ENCODE measurements around the gene RRP12. TPM values are rescaled to one million over a fixed set of nuclear protein-coding genes. Genes with fewer than 3 reads are reported as not detected.
"Not testable (repeated sequence)": the region's sequence is repeated elsewhere in the genome, so short reads cannot be mapped to it uniquely, and the experiment has no call there.

Gene RRP12
- total RNA-seq, 1 experiment from 2014 or later, result 86.7 TPM

- intact Hi-C loops (cut with micrococcal nuclease), result no loop called here
- Mint-ChIP-seq H3K27ac (ENCODE audit: low read depth, unreplicated experiment) (peak overlapping the region; percentile 80), H3K4me1 (ENCODE audit: insufficient read depth, unreplicated experiment) (peaks cover 12% of the 10 kb centered on the region), H3K4me3 (ENCODE audit: unreplicated experiment) (peak overlapping the region; percentile 77), H3K9me3 (ENCODE audit: unreplicated experiment) (no peaks in the 10 kb centered on the region), H3K27me3 (ENCODE audit: insufficient read depth, unreplicated experiment) (no peaks in the 10 kb centered on the region), H3K36me3 (ENCODE audit: insufficient read depth, unreplicated experiment) (peaks cover 39% of the 10 kb centered on the region)
- ChIA-PET CTCF (interaction anchor here (0.5 to 1.2 kb wide), 8 partner anchors 10 to 131 kb away, joined by 3 to 7 read pairs (median 4); no protein-coding TSS in a partner anchor), POLR2A (interaction anchor here (0.6 to 4.1 kb wide), 16 partner anchors 14 to 237 kb away, joined by 3 to 34 read pairs (median 4); partner anchors contain the start of genes ANKRD2, ARHGAP19, EXOSC1 and FRAT1)
- no TSS peak for BruUV-seq (replicated peaks)
- no peak for TF ChIP-seq CTCF (IDR thresholded peaks at IDR 0.05; ENCODE audit: unreplicated experiment)
- no peak for DNase-seq (ENCODE audit: unreplicated experiment)
Observed at GRCh38 chr10:97426776-97427570, 25.8 kb upstream of the RRP12 start.

GRCh38 chr10:97425964-97426775 is 25.0 kb upstream of the RRP12 start, which contains the start of gene PGAM1:
PGAM1 (plus strand) TSS chr10:97426191; CDS start chr10:97426308, 117 bp downstream.
- peak; percentile 53 for TF ChIP-seq CTCF (IDR thresholded peaks at IDR 0.05; ENCODE audit: unreplicated experiment)
- TSS peak; percentile 42 for BruUV-seq (replicated peaks)

GRCh38 chr10:97423757-97424098 is 22.6 kb upstream of the RRP12 start:
- H3K27me3 Mint-ChIP-seq (ENCODE audit: insufficient read depth, unreplicated experiment); H3K27ac Mint-ChIP-seq (ENCODE audit: low read depth, unreplicated experiment); H3K36me3 Mint-ChIP-seq (ENCODE audit: insufficient read depth, unreplicated experiment); H3K4me3 Mint-ChIP-seq (ENCODE audit: unreplicated experiment); intact Hi-C loops (cut with micrococcal nuclease); DNase-seq (ENCODE audit: unreplicated experiment); H3K9me3 Mint-ChIP-seq (ENCODE audit: unreplicated experiment); BruUV-seq (replicated peaks): not testable (repeated sequence)
- ChIA-PET POLR2A (interaction anchor here (0.6 to 3.4 kb wide), 7 partner anchors 10 to 110 kb away, joined by 3 to 13 read pairs (median 4); partner anchors contain the start of genes FRAT1 and RRP12), CTCF (interaction anchor here (0.7 to 2.0 kb wide), 6 partner anchors 11 to 42 kb away, joined by 3 to 9 read pairs (median 4); no protein-coding TSS in a partner anchor)
- peaks cover 12% of the 10 kb centered on the region for H3K4me1 Mint-ChIP-seq (ENCODE audit: insufficient read depth, unreplicated experiment)

More at GRCh38 chr10:97425964-97426775, 25.0 kb upstream of the RRP12 start, which contains the start of gene PGAM1:
- H3K27ac Mint-ChIP-seq (ENCODE audit: low read depth, unreplicated experiment), result peak within 1 kb of the TSS; percentile 80
- H3K4me3 Mint-ChIP-seq (ENCODE audit: unreplicated experiment), result peak within 1 kb of the TSS; percentile 77
- DNase-seq (ENCODE audit: unreplicated experiment), result peak; percentile 95
- CTCF ChIA-PET, result interaction anchor here (1.2 kb wide), 3 partner anchors 23 to 132 kb away, joined by 4 to 6 read pairs (median 5); no protein-coding TSS in a partner anchor
- POLR2A ChIA-PET, result interaction anchor here (0.8 to 4.1 kb wide), 9 partner anchors 13 to 146 kb away, joined by 3 to 34 read pairs (median 9); partner anchors contain the start of genes ANKRD2, EXOSC1 and RRP12
- no peaks in the 10 kb centered on the region for H3K9me3 Mint-ChIP-seq (ENCODE audit: unreplicated experiment)
- intact Hi-C loops (cut with micrococcal nuclease), result loop anchor here (1.0 kb wide), 1 partner anchor 19 kb away; no protein-coding TSS in a partner anchor
- peaks cover 31% of the 10 kb centered on the region for H3K36me3 Mint-ChIP-seq (ENCODE audit: insufficient read depth, unreplicated experiment)
- H3K27me3 Mint-ChIP-seq (ENCODE audit: insufficient read depth, unreplicated experiment), result no peaks in the 10 kb centered on the region
- H3K4me1 Mint-ChIP-seq (ENCODE audit: insufficient read depth, unreplicated experiment), result peaks cover 12% of the 10 kb centered on the region

- POLR2A ChIA-PET, result no interaction called here
- DNase-seq (ENCODE audit: unreplicated experiment), result no peak
- no peak for TF ChIP-seq CTCF (IDR thresholded peaks at IDR 0.05; ENCODE audit: unreplicated experiment)
- no TSS peak for BruUV-seq (replicated peaks)
- no peaks in the 10 kb centered on the region for H3K9me3 Mint-ChIP-seq (ENCODE audit: unreplicated experiment)
- no peaks in the 10 kb centered on the region for H3K36me3 Mint-ChIP-seq (ENCODE audit: insufficient read depth, unreplicated experiment)
- intact Hi-C loops (cut with micrococcal nuclease), result no loop called here
- CTCF ChIA-PET, result no interaction called here
- H3K27ac Mint-ChIP-seq (ENCODE audit: low read depth, unreplicated experiment), result no peak overlapping the region
- H3K27me3 Mint-ChIP-seq (ENCODE audit: insufficient read depth, unreplicated experiment), result no peaks in the 10 kb centered on the region
- peaks cover 8% of the 10 kb centered on the region for H3K4me1 Mint-ChIP-seq (ENCODE audit: insufficient read depth, unreplicated experiment)
- no peak overlapping the region for H3K4me3 Mint-ChIP-seq (ENCODE audit: unreplicated experiment)
Observed at GRCh38 chr10:97416565-97416964, 15.4 kb upstream of the RRP12 start.

Measured in MCF 10A (cell line).